Gastroesophageal sphincter (tissue), 3 donors: ENCODE measurements around the gene ARHGAP12.

ENCODE experiments used
- CTCF ChIP-seq, 4 experiments: fragments of 200-600 bp in 2 of 4; fragments of 450-650 bp in 2 of 4; sonication (generic) in 1 of 4; IDR thresholded peaks; one replicate each; pipeline ENCODE4 v1.5.1; 2017 to 2019; ENCODE audit warnings: antibody characterized with exemption in 4 of 4, mild to moderate bottlenecking in 2 of 4, moderate library complexity in 2 of 4
- EP300 ChIP-seq: sonication (generic); formaldehyde crosslinking; IDR thresholded peaks from one replicate; pipeline ENCODE4 v1.6.1; 2017; ENCODE audit warnings: antibody characterized with exemption, mild to moderate bottlenecking
- POLR2A ChIP-seq, 2 donors: fragments of 450-650 bp; IDR thresholded peaks; one replicate each; pipeline ENCODE4 v1.6.1; 2017; ENCODE audit warnings: antibody characterized with exemption in 2 of 2, mild to moderate bottlenecking in 2 of 2, moderate library complexity in 1 of 2

DNA sequence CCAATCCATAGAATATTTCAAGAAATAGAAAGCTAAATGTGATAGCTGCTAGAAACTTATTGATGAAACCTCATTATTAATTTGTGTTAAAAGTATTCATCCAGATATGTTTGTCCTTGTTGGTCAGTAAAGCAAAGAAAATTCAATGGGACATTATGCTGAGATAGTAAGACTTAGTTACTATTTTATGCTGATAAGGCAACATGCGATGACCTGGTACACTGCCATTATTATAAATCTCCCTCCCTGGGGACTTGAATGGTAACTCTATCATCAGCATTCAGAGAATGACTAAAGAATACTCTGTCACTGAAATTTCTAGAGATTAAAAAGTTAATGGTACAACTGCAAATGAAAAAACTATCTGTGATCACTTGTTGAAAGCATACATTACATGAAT, 54.9 kb downstream of the ARHGAP12 start:
- TF ChIP-seq CTCF (IDR thresholded peaks at IDR 0.05) (no peak), EP300 (no peak), POLR2A (IDR thresholded peaks at IDR 0.05) (no peak)
